HepG2 (cell line): ENCODE measurements around the gene CLASP1. TPM values are rescaled to one million over a fixed set of nuclear protein-coding genes. Genes with fewer than 3 reads are reported as not detected.

Source experiments
- CEBPG ChIP-seq: IDR thresholded peaks from 2 replicates; pipeline ENCODE4 v1.6.1; 2016
- FOXK1 ChIP-seq: sonication (generic); formaldehyde crosslinking; IDR thresholded peaks from 2 replicates; pipeline ENCODE4 v1.4.0; 2020; ENCODE audit warnings: low read depth, missing genetic modification reagents, borderline replicate concordance
- FOXP1 ChIP-seq, 2 experiments: fragments of 450-650 bp in 1 of 2; IDR thresholded peaks; 2 replicates each; pipeline ENCODE4 v1.6.1; 2017 to 2018; ENCODE audit warnings: antibody characterized with exemption in 1 of 2
- FOXP4 ChIP-seq: sonication (generic); formaldehyde crosslinking; IDR thresholded peaks from 2 replicates; pipeline ENCODE4 v1.4.0; 2020; ENCODE audit warnings: missing genetic modification reagents
- HMG20A ChIP-seq: IDR thresholded peaks from 2 replicates; pipeline ENCODE4 v1.6.1; 2016; ENCODE audit warnings: borderline replicate concordance
- MIXL1 ChIP-seq: IDR thresholded peaks from 2 replicates; pipeline ENCODE4 v1.6.1; 2016
- NFRKB ChIP-seq: fragments of 450-650 bp; IDR thresholded peaks from 2 replicates; pipeline ENCODE4 v1.6.1; 2017
- RNF219 ChIP-seq: sonication (generic); formaldehyde crosslinking; IDR thresholded peaks from 2 replicates; pipeline ENCODE4 v1.5.0; 2020; ENCODE audit warnings: mild to moderate bottlenecking, missing genetic modification reagents
- ZBED4 ChIP-seq: sonication (generic); formaldehyde crosslinking; IDR thresholded peaks from 2 replicates; pipeline ENCODE4 v1.4.0; 2020; ENCODE audit warnings: missing genetic modification reagents, borderline replicate concordance
- ZNF18 ChIP-seq: sonication (generic); formaldehyde crosslinking; IDR thresholded peaks from 2 replicates; pipeline ENCODE4 v1.8.0; 2022; ENCODE audit warnings: mild to moderate bottlenecking, missing genetic modification reagents; ENCODE audit not compliant: insufficient replicate concordance
- ZNF564 ChIP-seq: sonication (generic); formaldehyde crosslinking; IDR thresholded peaks from 2 replicates; pipeline ENCODE4 v1.8.1; 2023; ENCODE audit warnings: mild to moderate bottlenecking, missing genetic modification reagents
- ZNF574 ChIP-seq: sonication (generic); formaldehyde crosslinking; IDR thresholded peaks from 2 replicates; pipeline ENCODE4 v1.4.0; 2020; ENCODE audit warnings: missing genetic modification reagents
- ZNF605 ChIP-seq: sonication (generic); formaldehyde crosslinking; IDR thresholded peaks from 2 replicates; pipeline ENCODE4 v1.8.0; 2022; ENCODE audit warnings: mild to moderate bottlenecking, missing genetic modification reagents
- polyA plus RNA-seq, 8 experiments: library from polyadenylated mRNA; depleted of rRNA in 3 of 8; stranded (reverse) in 7 of 8; unstranded in 1 of 8; fragments of >200 nt; fragmentation: Illumina TruSeq in 4 of 8; extraction: Trizol in 4 of 8; gene quantifications; 2 replicates each; pipeline versions ENCODE4 v1.2.1 to v1.2.3, GENCODE V29; 2011 to 2016; ENCODE audit warnings: low read depth in 4 of 8, missing spikeins in 1 of 8, mixed read lengths in 1 of 8; ENCODE audit not compliant: insufficient read depth in 1 of 8
- total RNA-seq, 5 experiments: library from RNA; depleted of rRNA; stranded (reverse); fragments of >200 nt; fragmentation: Illumina TruSeq; extraction: Trizol; gene quantifications; 2 replicates each; pipeline ENCODE4 v1.2.3, GENCODE V29; 2016; ENCODE audit warnings: low read depth in 1 of 5

CLASP1 gene
- total and polyA plus RNA-seq, 2 of the 13 experiments (the other 11 are each of a cell fraction or from before 2014, with no cell fraction given), result 11.7 to 47.9 TPM

GRCh38 chr2:121659933-121660332, 10.7 kb upstream of the CLASP1 start (continued):
- TF ChIP-seq ZNF574 (CRISPR knock-in tag), result peak; percentile 71
- no peak; the same call in 1 of the 2 replicates for TF ChIP-seq ZBED4 (CRISPR knock-in tag)
- TF ChIP-seq NFRKB, result no peak
- TF ChIP-seq FOXP1 (IDR thresholded peaks at IDR 0.05), result no peak
- peak; percentile 71 for TF ChIP-seq FOXP1 (CRISPR knock-in tag; IDR thresholded peaks at IDR 0.05)
- TF ChIP-seq RNF219 (CRISPR knock-in tag), result no peak
- TF ChIP-seq FOXP4, result peak; percentile 63
- peak; percentile 52 for TF ChIP-seq ZNF18 (CRISPR knock-in tag)
- TF ChIP-seq ZNF564 (CRISPR knock-in tag), result no peak
- TF ChIP-seq HMG20A (CRISPR knock-in tag), result peak; percentile 66; the same call in 1 of the 2 replicates
- TF ChIP-seq ZNF605 (CRISPR knock-in tag), result no peak
- peak; percentile 69; the same call in 1 of the 2 replicates for TF ChIP-seq MIXL1 (CRISPR knock-in tag)
- no peak for TF ChIP-seq CEBPG (CRISPR knock-in tag)
- TF ChIP-seq FOXK1 (CRISPR knock-in tag), result peak; percentile 28; the same call in 1 of the 2 replicates
